Retina (tissue), 1 donor: Measurements from ENCODE around the gene GALNTL6.

Experiments used
- DNase-seq: peaks from one replicate; pipeline ENCODE4 v3.0.0-alpha.2; 2016

The GALNTL6 gene

GRCh38 chr4:171889681-171890080 lies 76.5 kb downstream of the GALNTL6 start:
- no peak for DNase-seq

- no peak for DNase-seq
Observed at GRCh38 chr4:171891038-171891437, 77.8 kb downstream of the GALNTL6 start.

- no peak for DNase-seq
Observed at GRCh38 chr4:171896426-171896825, 83.2 kb downstream of the GALNTL6 start.

- no peak for DNase-seq
Observed at GRCh38 chr4:171919314-171919713, 106.1 kb downstream of the GALNTL6 start.

GRCh38 chr4:171920901-171921300 lies 107.7 kb downstream of the GALNTL6 start:
- no peak for DNase-seq

DNA sequence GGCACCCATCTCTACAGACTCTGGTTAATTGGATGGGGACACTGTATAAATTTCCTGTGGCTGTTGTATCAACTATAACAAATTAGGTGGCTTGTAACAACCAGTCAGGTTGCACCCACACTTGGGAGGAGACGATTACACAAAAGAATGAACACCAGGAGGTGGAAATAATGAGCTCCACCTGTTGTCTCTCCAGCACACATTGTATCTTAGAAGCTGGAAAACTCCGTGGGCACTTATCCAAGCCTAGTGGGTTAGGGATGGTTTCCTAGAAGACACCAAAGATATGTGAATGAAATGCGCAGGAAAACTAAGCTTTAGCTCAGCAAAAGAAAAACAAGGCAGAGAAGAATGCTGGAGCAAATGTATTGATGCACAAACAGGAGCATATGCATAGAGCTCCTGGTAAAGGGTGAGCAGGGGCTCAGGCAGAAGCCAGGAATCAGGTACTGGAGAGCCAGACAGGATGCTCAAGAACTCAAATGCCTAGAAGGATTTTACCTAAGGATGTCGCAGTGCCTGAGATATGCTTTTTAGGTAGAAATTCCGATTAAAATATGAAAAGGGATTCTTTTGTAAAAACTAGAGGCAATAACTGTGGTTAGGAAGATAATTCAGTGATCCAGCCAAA lies 111.7 kb downstream of the GALNTL6 start:
- peak; percentile 12 for DNase-seq

DNA sequence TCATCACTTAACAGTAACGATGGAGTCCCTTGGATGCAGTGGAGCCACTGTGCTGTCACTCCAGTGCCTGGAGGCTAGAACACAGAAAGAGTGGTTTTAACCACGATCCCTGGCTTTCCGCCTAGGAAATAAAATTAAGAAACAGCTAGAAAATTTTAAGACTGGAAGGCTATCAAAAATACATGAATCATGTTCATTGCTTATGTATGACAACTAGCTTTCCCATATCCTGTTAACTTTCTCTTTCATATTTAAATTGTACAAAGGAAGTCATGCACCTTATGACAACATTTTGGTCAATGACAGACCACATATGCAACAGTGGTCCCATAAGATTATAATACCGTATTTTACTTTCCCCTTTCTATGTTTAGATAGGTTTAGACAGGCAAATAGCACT lies 115.1 kb downstream of the GALNTL6 start:
- DNase-seq = no peak

DNA sequence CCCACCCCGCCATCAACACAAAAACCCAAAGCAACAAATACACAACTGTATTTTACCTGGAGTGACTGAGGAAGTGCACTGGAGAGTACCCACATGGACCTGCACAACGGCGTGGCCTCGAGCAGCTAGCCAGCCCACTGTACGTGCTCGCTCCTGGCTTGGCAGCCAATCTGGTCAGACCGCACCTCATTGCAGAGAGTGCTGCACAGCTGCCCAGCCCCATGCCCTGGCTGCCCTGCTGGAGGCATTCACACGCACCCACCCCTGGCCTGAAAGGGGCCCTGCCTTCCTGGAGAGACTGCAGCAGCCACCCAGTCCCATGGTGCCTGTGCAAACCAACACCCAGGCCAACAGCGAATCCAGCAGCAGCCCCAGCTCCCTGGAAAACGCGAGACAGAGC lies 116.3 kb downstream of the GALNTL6 start:
- no peak for DNase-seq

DNA sequence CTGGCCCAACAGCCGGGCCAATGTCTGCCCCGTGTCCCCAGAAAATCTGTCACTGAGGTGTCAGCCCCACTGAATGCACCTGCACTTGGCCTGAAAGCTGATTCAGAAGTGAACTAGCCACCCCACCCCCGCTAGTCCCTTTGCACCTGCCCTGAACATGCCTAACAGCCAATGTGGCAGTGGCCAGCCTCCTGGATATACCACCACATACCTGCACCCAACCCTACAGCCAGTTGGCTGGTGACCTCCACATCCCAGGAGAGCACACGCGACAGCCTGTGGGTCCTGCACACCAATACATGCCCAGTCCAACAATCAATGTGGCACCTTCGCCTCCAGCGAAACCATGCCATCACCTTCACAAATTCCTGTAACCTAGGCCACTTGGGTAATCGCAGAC lies 116.7 kb downstream of the GALNTL6 start:
- DNase-seq = no peak

GRCh38 chr4:171932238-171932637 lies 119.0 kb downstream of the GALNTL6 start:
- DNase-seq = no peak

- DNase-seq = no peak
Observed at GRCh38 chr4:171940656-171941055, 127.5 kb downstream of the GALNTL6 start.

- DNase-seq = no peak
Observed at GRCh38 chr4:171947400-171947799, 134.2 kb downstream of the GALNTL6 start.

DNA sequence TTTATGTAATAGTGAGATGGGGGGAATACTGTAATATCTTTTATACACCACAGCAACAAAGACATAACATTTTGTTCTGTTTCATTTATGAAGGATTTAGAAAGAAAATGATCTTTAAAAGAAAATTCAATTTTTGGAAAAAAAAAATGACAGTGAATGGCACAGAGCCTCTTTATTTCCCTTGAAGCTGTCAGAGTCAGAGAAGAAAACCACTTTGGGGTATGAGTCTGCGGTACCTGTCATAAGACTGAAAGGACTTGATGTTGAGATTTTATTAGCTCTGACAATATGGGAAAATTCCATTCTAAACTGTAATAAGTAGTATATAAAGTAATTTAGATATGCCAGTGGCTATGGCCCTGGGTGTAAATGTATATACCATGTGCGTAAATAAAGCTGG lies 134.8 kb downstream of the GALNTL6 start:
- no peak for DNase-seq

DNA sequence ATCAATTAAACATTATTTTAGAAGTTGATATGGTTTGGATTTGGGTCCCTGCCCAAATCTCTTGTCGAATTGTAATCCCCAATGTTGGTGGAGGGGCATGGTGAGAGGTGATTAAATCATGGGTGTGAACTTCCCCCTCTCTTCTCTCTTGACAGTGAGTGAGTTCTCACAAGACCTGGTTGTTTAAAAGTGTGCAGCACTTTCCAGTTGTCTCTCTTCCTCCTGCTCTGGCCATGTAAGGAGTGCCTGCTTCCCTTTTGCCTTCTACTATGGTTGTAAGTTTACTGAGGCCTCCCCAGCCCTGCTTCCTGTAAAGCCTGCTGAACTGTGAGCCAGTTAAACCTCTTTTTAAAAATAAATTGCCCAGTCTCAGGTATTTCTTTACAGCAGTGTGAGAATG lies 141.4 kb downstream of the GALNTL6 start:
- no peak for DNase-seq

DNA sequence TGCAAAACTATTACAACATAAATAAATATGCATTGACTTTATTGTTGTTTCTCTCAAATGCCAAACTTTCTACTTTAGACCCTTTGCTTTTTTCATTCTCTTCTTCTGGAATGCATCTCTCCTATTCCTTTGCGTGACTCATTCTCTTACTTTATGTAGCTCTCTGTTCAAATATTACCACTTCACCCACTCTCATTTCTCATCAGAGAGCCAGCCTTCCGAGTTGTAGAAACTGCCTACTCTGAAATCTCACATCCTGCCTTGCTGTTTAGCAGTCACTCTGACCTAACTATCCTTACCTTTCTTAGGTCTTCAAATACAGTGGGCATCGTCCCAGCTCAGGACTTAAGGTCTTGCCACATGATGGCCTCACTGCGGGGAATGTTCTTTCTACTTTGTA lies 143.5 kb downstream of the GALNTL6 start:
- no peak for DNase-seq

DNA sequence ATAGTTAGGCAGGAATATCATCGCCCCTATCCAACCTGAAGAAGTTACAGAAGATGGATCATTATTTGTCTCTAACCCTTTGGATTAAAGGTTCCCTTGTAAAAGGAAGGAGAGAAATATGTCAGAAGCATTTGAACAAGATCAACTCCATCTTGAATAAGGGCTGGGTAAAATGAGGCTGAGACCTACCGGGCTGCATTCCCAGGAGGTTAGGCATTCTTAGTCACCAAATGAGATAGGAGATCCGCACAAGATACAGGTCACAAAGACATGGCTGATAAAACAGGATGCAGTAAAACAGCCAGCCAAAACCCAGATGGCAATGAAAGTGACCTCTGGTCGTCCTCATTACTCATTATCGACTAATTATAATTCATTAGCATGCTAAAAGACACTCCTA lies 148.9 kb downstream of the GALNTL6 start:
- no peak for DNase-seq

- no peak for DNase-seq
Observed at GRCh38 chr4:171966356-171966755, 153.2 kb downstream of the GALNTL6 start.

GRCh38 chr4:171978216-171978615 lies 165.0 kb downstream of the GALNTL6 start:
- DNase-seq = no peak

DNA sequence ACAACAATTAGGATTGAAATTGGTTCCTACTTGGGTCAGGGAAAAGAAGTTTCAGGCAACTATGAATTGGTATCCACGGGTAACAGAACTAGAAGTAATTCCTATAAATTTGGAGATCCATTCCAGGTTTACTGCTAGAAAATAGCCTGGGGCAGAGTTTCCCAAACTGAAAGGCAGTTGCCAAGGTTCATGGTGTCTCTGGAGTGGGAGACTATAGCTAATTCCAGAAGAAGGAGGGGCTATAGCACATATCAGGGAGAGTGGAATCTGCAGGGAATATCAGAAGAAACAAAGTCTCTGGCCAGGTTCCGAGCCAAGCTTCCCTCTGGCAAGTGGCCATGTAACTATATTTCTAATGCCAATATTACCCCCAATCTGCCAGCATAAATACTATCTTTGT lies 166.3 kb downstream of the GALNTL6 start:
- no peak for DNase-seq

DNA sequence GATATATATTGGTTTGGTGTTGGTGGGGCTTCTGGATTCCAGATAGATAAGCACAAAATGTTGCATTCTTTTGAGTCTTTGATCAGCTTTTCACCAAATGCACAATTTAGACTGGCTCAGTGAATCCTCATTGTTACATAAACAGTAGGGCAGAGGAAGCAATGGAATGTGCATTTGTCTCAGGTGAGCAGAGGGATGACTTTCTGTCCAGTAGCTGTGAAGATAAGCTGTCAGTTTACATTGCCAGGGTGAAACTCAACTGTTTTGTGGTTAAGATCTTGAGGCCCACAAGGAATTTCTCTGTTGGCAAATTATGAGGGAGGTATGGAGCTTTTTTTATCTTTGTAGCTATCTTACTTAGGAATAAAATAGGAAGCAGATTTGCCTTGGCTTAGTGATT lies 168.0 kb downstream of the GALNTL6 start:
- DNase-seq = no peak

DNA sequence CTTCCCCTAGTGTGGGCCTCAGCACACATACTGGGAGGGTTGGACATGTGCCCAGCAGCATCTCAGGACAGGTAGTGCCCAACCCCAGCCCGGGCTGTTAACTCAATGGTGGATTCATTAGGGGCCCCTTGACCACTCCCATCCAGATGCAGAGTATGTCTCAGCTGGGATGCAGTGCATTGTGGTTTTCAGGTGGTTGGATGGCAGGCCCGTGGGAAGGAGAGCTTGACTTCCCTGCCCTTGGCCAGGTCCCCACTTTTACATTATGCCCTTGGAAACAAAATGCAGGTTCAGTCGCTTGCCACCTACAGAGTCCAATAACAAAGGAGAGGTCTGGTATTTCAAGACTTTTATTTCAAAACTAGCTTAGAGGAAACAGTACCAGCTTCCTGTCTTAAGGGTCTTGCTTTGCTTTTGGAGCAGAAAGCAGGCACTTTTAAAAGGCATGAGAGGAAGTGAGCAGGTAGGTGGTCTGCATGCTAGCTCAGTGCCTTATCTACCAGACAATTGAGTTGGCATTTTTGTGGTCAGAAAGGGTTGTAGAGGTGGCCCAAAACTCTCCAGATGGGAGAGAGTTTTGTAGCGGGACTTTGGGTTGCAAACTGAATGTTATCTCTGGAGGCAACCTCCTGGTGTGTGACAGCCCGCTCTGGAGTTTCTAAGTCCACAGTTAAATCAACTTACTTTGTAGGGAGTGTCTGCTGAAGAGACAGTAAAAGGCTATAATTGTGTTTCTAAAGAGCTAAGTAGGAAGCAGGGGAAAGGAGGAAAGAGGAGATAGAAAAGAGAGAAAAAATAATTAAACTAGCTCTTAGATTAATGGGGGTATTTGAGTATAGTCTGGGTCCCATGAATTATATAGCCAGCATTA lies 171.0 kb downstream of the GALNTL6 start:
- DNase-seq = no peak

DNA sequence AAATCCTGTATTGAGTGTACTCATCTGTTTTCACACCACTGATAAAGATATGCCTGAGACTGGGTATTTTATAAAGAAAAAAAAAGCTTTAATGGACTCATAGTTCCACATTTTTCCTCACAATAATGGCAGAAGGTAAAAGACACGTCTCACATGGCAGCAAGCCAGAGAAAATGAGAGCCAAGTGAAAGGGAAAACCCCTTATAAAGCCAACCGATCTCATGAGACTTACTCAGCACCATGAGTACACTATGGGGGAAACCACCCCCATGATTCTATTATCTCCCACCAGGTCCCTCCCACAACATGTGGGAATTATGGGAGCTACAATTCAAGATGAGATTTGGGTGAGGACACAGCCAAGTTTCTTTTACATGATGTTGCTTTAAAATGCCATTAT lies 171.9 kb downstream of the GALNTL6 start:
- no peak for DNase-seq

DNA sequence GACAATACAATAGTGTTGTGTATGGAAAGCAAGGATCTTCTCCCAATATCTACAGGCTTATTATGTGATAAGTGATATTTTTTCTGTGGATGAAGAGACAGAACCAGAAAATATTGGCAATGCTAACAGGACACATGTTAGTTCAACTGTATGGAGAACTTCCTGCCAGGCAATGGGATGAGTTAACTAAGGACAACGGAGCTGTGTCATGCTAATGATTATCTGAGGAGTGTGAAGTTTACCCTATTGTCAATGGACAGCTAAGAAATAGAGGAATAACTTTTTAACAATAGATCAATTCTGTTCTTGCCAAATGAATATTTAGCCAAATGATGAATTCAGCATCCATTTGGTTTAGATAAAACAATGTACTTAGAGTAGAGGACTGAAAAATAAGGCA lies 180.0 kb downstream of the GALNTL6 start:
- DNase-seq = no peak

- DNase-seq = no peak
Observed at GRCh38 chr4:172007889-172008288, 194.7 kb downstream of the GALNTL6 start.
